Stimulated activated CD8-positive, alpha-beta memory T cell treated with anti-CD3 and anti-CD28 coated beads, Interleukin-7, amount 100 ng/mL, for 24 hours (primary cell): ENCODE measurements around the gene KISS1R.

Experiments
- DNase-seq: peaks from one replicate; pipeline ENCODE4 v3.0.0-alpha.2; 2020; ENCODE audit warnings: low read depth

Gene KISS1R

DNA sequence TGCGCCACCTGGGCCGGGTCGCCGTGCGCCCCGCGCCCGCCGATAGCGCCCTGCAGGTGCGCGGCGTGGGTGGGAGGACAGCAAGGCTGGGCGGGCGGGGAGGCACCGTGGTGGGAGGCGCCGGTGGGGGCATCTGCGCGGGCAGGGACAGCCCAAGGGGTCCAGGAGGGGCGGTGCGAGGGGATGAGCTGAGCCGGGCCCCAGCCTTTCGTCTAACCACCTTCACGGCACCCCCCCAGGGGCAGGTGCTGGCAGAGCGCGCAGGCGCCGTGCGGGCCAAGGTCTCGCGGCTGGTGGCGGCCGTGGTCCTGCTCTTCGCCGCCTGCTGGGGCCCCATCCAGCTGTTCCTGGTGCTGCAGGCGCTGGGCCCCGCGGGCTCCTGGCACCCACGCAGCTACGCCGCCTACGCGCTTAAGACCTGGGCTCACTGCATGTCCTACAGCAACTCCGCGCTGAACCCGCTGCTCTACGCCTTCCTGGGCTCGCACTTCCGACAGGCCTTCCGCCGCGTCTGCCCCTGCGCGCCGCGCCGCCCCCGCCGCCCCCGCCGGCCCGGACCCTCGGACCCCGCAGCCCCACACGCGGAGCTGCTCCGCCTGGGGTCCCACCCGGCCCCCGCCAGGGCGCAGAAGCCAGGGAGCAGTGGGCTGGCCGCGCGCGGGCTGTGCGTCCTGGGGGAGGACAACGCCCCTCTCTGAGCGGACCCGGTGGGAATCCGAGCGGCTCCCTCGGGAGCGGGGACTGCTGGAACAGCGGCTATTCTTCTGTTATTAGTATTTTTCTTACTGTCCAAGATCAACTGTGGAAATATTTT lies 3.1 kb downstream of the KISS1R start:
- no peak for DNase-seq

GRCh38 chr19:924553-925086 lies 7.5 kb downstream of the KISS1R start:
- no peak for DNase-seq

DNA sequence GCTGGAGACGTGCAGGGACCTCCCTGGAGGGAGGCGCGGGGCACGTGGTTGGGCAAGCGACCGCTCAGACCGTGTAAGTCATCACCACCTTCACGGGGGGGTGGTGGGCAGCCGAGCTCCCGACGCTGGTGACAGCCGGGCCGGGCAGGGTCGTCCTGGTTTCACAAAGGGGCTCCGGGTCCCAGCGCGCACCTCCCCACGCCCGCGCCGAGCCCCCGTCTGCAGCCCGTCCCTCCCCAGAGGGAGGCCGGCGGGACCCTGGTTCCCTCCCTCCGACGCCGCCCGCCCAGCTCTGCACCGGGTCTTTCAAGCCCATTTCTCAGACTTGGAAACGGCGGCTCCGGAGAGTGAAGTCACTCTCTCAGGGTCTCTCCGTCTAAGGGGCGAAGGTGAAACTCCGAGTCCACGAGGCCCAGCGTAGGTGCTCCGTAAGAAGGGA lies 8.0 kb downstream of the KISS1R start:
- DNase-seq: no peak

DNA sequence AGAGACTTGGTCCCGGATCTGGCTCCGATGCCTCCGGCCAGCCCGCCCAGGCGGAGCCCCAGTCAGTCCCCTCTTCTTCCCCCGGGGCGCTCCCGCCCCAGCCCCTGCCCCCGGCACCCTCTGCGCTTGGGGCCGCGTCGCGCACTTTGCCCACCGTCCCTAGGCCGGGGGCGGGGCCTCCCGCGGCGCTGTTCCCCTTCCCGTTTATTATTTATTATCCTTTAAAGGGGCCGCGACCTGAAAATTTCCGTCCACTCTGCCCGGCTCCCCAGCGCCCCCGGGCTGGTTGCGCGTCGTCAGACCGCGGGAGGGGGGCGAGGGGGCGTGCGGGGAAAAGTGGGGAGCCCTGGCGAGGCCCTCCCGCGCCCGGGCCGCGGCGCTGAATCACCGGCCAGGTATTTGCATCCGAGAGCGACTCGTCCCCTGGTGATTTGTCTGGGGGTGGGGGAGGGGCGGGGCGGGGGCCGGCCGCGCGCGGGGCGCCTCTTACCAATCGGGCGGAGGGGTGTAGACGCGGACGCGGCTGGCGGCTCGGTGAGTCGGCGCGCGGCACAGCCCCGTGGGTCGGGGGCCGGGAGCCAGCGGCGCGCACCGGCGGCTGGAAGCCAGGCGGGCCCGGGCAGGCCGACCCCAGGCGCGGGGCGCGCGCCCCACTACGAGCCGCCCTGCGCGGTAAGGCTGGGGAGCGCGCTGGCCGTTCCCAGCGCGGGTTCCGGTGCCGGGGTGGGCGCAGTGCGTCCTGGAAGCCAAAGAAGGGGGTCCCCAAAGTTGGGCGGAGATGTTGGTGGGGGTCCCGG lies 8.6 kb downstream of the KISS1R start, which contains the start of gene ARID3A:
Gene ARID3A, plus strand, starts transcription at position 510 of the 797 bp plus-strand sequence. CDS start 3,494 bp downstream, outside the sequence.
- DNase-seq: no peak

DNA sequence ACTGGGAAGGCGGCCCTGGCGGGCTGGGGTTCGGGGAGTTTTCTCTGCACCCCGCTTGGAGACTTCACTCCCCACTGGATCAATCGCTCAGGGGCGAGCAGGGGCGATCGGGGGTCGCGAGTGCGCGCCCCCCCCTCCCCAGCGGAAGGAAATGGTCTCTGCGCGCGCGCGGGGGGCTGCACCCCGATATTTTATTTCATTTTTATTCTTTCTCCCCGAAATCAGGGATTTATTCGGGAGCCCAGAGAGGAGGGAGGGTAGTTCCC lies 9.1 kb downstream of the KISS1R start:
- DNase-seq: no peak

- no peak for DNase-seq
Measured at GRCh38 chr19:926589-927350, 9.6 kb downstream of the KISS1R start.

DNA sequence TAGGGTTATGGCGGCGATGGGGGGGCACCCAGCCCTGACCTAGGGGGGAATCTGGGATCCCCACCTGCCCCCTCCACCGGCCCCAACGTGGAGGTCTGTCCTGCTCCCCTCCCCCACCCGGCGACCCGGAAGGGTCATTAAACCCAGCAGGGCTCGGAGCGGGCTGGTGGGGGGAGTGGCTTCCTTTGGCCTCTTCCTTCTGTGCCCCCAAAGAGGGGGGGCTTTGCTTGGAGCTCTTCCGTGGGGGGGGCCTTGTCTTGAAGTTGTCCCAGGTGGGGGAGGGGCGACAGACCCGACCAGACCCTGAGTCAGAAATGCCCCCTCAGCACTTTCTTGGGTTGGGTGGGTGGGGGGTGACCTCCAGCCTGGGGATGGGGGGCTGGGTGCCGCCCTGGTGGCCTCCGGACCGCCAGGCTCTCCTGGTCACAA lies 10.2 kb downstream of the KISS1R start:
- no peak for DNase-seq

DNA sequence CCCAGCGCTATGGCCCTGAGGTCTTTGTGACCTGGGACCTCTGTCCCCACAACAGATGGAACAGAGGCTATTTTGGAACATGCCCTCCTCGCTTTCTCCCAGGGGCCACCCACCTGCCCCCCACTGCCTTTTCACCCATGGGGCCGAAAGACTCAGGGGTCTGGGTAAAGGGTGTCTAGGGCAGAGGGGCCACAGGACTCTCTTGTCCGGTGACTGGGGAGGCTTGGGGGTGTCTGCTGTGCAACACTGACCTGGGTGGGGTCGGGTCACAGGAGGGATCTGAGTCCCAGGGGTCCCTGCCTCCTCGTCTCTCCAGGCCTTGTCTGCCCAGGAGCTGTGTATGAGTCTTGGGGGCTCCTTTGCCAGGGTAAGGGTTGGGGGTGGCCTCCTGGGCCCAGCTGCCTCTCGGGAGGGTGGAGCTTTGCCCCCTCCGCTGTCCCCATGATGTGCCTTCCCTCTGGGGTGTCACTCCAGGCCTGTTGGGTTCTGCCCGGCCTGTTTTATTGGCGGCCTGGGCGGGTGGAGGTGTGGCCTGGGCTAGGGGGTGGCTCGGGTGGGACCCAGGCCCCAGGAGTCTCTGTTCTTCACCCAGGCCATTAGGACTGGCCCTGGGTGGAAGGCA lies 10.8 kb downstream of the KISS1R start:
- DNase-seq: no peak

DNA sequence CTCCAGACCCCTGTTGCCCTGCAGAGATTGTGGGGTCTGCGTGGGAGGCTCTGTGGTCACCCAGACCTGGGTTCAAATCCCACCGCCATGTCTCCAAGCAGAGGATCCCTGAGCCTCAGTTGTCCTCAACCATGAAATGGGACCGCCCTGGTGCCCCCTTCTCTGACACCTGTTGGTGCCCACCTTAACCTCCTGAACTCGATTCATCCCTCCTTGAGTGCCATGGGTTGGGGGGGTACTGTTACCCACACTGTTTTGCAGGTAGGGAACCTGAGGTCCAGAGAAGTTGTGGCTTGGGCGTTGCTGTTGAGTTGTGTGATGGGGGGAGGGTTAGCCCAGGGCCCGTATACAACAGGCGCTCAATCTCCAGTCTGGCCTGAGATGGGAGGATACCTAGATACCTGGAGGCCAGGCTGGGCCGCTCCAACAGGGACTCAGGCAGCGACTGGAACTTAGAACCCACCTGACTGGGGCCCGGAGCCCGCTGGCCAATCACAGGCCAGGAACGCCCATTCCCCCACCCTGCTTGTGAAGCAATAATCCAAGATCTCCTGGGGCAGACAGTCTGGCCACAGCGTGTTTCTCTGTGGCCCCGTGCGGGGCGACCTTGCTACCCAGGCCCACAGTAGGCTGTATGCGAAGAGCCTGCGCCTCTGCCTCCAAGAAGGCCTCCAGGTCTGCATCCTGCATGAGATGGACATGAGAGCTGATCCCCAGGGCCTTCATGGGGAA lies 11.5 kb downstream of the KISS1R start:
- no peak for DNase-seq

GRCh38 chr19:929203-929890 lies 12.2 kb downstream of the KISS1R start:
- no peak for DNase-seq

- no peak for DNase-seq
Measured at GRCh38 chr19:929891-930258, 12.7 kb downstream of the KISS1R start.

- no peak for DNase-seq
Measured at GRCh38 chr19:931860-932647, 14.9 kb downstream of the KISS1R start.

DNA sequence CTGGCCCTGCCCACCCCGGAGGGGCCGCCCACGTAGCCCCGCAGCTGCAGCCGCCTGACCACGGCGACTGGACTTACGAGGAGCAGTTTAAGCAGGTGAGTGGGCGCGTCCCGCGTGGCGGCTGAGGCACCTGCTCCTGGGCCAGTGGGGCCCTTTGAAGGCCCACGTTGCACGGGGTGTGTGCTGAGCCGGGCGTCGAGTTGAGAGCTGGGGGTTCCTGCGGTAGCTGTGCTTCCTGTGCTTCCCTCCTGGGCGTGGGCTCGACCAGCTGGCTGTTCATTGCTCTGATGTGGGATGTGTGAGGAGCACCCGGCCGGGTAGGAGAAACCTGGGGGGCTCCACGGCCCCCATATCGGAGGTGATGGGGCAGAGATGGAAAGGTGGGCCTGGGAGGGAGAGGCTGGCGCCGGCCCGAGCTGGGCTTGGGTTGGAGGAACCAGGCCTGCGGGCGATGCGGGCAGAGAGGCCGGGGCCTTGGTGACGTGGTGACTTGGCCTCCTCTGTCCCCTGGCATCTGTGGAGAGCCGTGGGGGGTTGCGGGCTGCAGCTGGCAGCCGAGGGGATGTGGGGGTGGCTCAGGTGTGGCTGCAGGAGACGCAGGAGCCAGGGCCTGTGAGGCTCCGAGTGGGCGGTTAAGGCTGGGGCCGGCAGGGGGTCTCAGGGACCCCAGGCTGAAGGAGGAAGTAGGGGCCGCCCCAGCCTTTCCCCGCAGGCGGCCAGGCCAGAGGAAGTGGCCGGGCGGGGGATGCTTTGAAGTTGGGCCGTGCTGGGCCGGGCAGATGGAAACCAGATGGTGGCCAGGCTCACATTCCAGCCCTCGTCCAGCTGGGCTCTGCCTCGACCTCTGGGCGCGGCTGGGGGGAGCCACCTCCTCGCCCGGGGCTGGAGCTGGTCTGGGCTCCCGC lies 15.8 kb downstream of the KISS1R start:
- no peak for DNase-seq

DNA sequence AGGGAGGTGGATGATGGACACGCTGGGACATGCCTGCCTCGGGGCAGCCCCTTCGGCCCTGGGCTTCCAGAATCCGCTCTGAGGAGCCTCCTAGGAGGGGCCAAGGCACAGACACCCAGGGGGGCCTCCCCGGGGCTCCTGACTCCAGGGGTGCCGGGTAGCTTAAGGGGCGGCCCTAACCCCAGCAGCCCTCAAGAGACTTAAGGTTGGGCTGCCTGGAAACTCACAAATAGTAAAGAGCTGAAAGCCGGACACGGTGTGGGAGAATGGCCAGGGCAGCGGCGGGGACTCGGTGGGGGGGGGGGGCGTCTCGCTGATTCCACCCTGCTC lies 16.4 kb downstream of the KISS1R start:
- no peak for DNase-seq

DNA sequence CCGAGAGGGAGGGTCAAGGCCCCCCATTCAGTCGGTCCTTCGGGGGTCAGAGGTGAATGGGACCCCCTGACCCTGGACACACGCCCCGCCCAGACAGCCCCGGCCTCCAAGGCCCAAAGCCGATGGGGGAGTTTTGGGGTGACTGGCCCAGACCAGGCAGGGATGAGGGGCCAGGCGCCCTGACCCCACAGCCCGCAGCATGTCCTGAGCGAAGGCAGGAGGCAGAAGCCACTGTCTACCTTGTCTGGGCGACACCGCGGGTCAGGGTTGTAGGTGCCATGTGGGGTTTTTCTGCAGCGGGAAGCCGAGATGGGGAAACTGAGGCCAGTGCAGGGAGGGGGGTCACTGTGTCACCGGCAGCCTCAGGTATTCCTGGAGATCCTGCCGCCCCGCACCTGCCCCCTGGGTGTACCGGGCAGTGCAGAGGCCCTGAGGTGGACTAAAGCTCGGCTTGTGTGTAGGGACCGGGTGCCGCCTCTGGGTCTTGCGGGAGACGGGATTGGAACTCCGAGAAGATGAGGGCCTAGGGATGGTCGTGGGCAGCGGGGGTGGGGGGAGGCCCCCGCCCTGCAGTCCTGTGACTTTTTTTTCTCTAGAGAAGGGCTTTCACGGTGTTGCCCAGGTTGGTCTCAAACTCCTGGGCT lies 17.2 kb downstream of the KISS1R start:
- no peak for DNase-seq

GRCh38 chr19:934865-935479 lies 17.8 kb downstream of the KISS1R start:
- no peak for DNase-seq

DNA sequence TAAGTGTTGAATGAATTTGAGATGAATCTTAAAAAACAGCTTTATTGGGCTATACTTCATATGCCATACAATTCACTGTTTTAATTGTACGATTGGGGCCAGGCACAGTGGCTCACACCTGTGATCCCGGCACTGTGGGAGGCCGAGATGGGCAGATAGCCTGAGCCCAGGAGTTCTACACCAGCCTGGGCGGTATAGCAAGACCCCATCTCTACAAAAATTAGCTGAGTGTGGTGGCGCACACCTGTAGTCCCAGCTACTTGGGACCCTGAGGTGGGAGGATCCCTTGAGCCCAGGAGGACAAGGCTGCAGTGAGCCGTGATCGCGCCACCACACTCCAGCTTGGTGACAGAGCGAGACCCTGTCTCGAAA lies 19.0 kb downstream of the KISS1R start:
- DNase-seq: no peak

DNA sequence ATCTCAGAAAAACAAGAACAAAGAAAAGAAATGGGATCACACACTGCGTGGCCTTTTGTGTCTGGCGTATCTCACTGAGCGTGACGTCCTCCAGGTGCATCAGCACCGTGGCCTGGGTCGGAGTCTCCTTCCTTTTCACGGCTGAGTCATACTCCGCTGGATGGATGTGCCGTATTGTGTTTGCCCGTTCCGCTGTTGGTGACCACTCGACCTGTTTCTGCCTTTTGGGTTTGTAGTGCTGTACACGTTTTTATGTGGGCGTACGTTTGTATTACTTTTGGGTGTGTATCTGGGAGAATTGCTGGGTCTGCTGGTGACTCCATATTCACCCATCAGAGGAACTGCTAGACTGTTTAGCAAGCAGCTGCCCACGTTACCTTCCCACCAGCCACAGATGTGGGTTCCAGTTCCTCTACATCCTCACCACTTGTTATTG lies 20.1 kb downstream of the KISS1R start:
- DNase-seq: no peak
